ENCODE data around the gene SLC3A2. TPM values are rescaled to one million over a fixed set of nuclear protein-coding genes. Genes with fewer than 3 reads are reported as not detected.
"Not testable (repeated sequence)": the region's sequence is repeated elsewhere in the genome, so short reads cannot be mapped to it uniquely, and the experiment has no call there.

The SLC3A2 gene
- total RNA-seq, 1 donor from 2014 or later, result 56.4 TPM

- no peaks in the 10 kb centered on the region for H3K27me3 ChIP-seq (ENCODE audit: control insufficient read depth in 3 of 3, insufficient read depth in 3 of 3, low read length in 3 of 3)
- H3K36me3 ChIP-seq (ENCODE audit: control insufficient read depth in 3 of 3, insufficient read depth in 3 of 3, low read length in 3 of 3), result peaks cover under 1 to 3% (median 1%) of the 10 kb centered on the region in 3 donors
- H3K27ac ChIP-seq (ENCODE audit: low read depth, low read length), result peak overlapping the region; percentile 98
- no peaks in the 10 kb centered on the region for H3K9me3 ChIP-seq (ENCODE audit: control insufficient read depth in 3 of 3, low read length in 3 of 3)
- peak overlapping the region; percentile 90 to 99 (median 98) for H3K9ac ChIP-seq (ENCODE audit: low read depth in 1 of 3, low read length in 3 of 3)
- H3K4me3 ChIP-seq (ENCODE audit: low read length in 3 of 3), result peak overlapping the region; percentile 82 to 97 (median 97)
- peaks cover 12 to 26% (median 21%) of the 10 kb centered on the region in 3 donors for H3K4me1 ChIP-seq (ENCODE audit: control insufficient read depth in 3 of 3, insufficient read depth in 3 of 3, low read length in 3 of 3)
Observed at GRCh38 chr11:62841361-62842170, 39.1 kb upstream of the SLC3A2 start.

GRCh38 chr11:62842171-62842741 lies 38.4 kb upstream of the SLC3A2 start:
- Histone ChIP-seq H3K4me1 (ENCODE audit: control insufficient read depth in 3 of 3, insufficient read depth in 3 of 3, low read length in 3 of 3) (peaks cover 12 to 26% (median 21%) of the 10 kb centered on the region in 3 donors), H3K27ac (ENCODE audit: low read depth, low read length) (peak overlapping the region; percentile 98), H3K27me3 (ENCODE audit: control insufficient read depth in 3 of 3, insufficient read depth in 3 of 3, low read length in 3 of 3) (no peaks in the 10 kb centered on the region), H3K9me3 (ENCODE audit: control insufficient read depth in 3 of 3, low read length in 3 of 3) (no peaks in the 10 kb centered on the region), H3K4me3 (ENCODE audit: low read length in 3 of 3) (peak overlapping the region; percentile 78 to 84 (median 82)), H3K36me3 (ENCODE audit: control insufficient read depth in 3 of 3, insufficient read depth in 3 of 3, low read length in 3 of 3) (no peaks in the 10 kb centered on the region), H3K9ac (ENCODE audit: low read depth in 1 of 3, low read length in 3 of 3) (peak overlapping the region; percentile 90 to 99 (median 98))

GRCh38 chr11:62842891-62843290 lies 37.8 kb upstream of the SLC3A2 start:
- Histone ChIP-seq H3K4me1 (ENCODE audit: control insufficient read depth in 3 of 3, insufficient read depth in 3 of 3, low read length in 3 of 3) (peaks cover 12 to 22% (median 17%) of the 10 kb centered on the region in 3 donors), H3K4me3 (ENCODE audit: low read length in 3 of 3) (peak overlapping the region in 1 of 3 donors; percentile 82), H3K27ac (ENCODE audit: low read depth, low read length) (peak overlapping the region; percentile 98), H3K9ac (ENCODE audit: low read depth in 1 of 3, low read length in 3 of 3) (peak overlapping the region; percentile 90 to 99 (median 98))
- H3K27me3 ChIP-seq (ENCODE audit: control insufficient read depth in 3 of 3, insufficient read depth in 3 of 3, low read length in 3 of 3); H3K9me3 ChIP-seq (ENCODE audit: control insufficient read depth in 3 of 3, low read length in 3 of 3); H3K36me3 ChIP-seq (ENCODE audit: control insufficient read depth in 3 of 3, insufficient read depth in 3 of 3, low read length in 3 of 3): not testable (repeated sequence)

DNA sequence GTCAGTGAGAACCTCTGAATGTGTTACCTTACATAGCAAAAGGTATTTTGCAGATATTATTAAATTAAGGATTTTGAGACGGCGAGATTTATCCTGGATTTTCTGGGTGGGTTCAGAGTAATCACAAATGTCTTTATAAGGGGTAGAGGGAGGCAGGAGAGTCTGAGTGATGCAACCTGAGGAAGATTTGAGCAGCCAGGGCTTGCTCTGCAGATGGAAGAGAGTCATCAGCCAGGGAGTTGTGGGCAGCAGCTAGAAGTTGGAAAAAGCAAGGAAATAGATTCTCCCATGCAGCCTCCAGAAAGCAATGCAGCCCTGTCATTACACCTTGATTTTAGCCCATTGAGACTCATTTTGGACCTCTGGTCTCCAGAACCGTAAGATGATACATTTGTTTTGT lies 37.2 kb upstream of the SLC3A2 start:
- Histone ChIP-seq H3K4me3 (ENCODE audit: low read length in 3 of 3) (no peak overlapping the region), H3K9ac (ENCODE audit: low read depth in 1 of 3, low read length in 3 of 3) (no peak overlapping the region), H3K27me3 (ENCODE audit: control insufficient read depth in 3 of 3, insufficient read depth in 3 of 3, low read length in 3 of 3) (no peaks in the 10 kb centered on the region), H3K36me3 (ENCODE audit: control insufficient read depth in 3 of 3, insufficient read depth in 3 of 3, low read length in 3 of 3) (no peaks in the 10 kb centered on the region), H3K4me1 (ENCODE audit: control insufficient read depth in 3 of 3, insufficient read depth in 3 of 3, low read length in 3 of 3) (peaks cover 12 to 17% (median 14%) of the 10 kb centered on the region in 3 donors), H3K27ac (ENCODE audit: low read depth, low read length) (no peak overlapping the region), H3K9me3 (ENCODE audit: control insufficient read depth in 3 of 3, low read length in 3 of 3) (no peaks in the 10 kb centered on the region)

GRCh38 chr11:62844154-62844553 lies 36.5 kb upstream of the SLC3A2 start:
- Histone ChIP-seq H3K9me3 (ENCODE audit: control insufficient read depth in 3 of 3, low read length in 3 of 3) (no peaks in the 10 kb centered on the region), H3K4me1 (ENCODE audit: control insufficient read depth in 3 of 3, insufficient read depth in 3 of 3, low read length in 3 of 3) (peaks cover 7 to 10% (median 9%) of the 10 kb centered on the region in 3 donors), H3K27ac (ENCODE audit: low read depth, low read length) (no peak overlapping the region)

DNA sequence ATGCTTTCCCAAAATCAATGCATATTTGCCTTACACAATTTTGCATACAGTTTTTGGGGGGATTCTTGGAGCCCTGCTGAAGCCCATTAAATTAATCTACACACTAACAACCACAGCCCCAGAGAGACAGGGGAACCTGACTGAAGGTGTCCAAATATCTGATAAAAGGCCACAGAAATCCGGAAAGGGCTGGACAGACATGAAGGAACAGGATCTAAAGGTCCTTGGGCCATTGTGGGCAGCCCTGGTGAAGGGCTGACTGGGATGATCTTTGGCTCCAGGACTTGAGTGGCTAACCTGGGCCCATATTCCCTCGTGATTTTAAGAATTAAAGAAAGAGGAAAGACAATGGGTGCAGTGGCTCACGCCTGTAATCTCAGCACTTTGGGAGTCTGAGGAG lies 34.5 kb upstream of the SLC3A2 start:
- H3K4me1 ChIP-seq (ENCODE audit: control insufficient read depth in 3 of 3, insufficient read depth in 3 of 3, low read length in 3 of 3), result peaks cover 7 to 8% (median 7%) of the 10 kb centered on the region in 3 donors
- H3K9me3 ChIP-seq (ENCODE audit: control insufficient read depth in 3 of 3, low read length in 3 of 3), result no peaks in the 10 kb centered on the region
- H3K36me3 ChIP-seq (ENCODE audit: control insufficient read depth in 3 of 3, insufficient read depth in 3 of 3, low read length in 3 of 3), result peaks cover 0 to 2% (median 0%) of the 10 kb centered on the region in 3 donors

More at GRCh38 chr11:62844154-62844553, 36.5 kb upstream of the SLC3A2 start:
- no peak overlapping the region for H3K9ac ChIP-seq (ENCODE audit: low read depth in 1 of 3, low read length in 3 of 3)
- H3K27me3 ChIP-seq (ENCODE audit: control insufficient read depth in 3 of 3, insufficient read depth in 3 of 3, low read length in 3 of 3), result no peaks in the 10 kb centered on the region
- no peaks in the 10 kb centered on the region for H3K36me3 ChIP-seq (ENCODE audit: control insufficient read depth in 3 of 3, insufficient read depth in 3 of 3, low read length in 3 of 3)
- H3K4me3 ChIP-seq (ENCODE audit: low read length in 3 of 3), result no peak overlapping the region

DNA sequence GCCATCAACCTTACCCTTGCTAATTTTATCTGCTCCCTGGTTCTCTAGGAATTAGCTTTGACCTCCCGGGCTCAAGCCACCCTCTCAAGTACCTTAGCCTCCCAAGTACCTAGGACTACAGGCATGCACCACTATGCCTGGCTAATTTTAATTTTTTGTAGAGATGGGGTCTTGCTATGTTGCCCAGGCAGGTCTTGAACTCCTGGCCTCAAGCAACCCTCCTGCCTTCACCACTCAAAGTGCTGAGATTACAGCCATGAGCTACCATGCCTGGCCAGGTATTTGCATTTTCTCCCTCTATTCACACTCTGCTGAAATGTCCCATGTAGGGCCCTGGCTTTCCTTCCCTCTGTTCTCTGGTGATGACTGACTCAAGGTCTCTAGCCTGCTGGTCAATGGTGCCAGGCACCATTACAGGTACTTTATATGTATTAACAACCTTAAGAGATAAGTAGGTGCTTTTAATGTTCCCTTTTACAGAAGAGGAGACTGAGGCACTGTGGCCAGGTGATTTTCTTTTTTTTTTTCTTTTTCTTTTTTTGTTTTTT lies 32.9 kb upstream of the SLC3A2 start:
- Histone ChIP-seq H3K9ac (ENCODE audit: low read depth in 1 of 3, low read length in 3 of 3) (no peak overlapping the region), H3K9me3 (ENCODE audit: control insufficient read depth in 3 of 3, low read length in 3 of 3) (no peaks in the 10 kb centered on the region), H3K4me3 (ENCODE audit: low read length in 3 of 3) (no peak overlapping the region), H3K27me3 (ENCODE audit: control insufficient read depth in 3 of 3, insufficient read depth in 3 of 3, low read length in 3 of 3) (no peaks in the 10 kb centered on the region), H3K4me1 (ENCODE audit: control insufficient read depth in 3 of 3, insufficient read depth in 3 of 3, low read length in 3 of 3) (no peaks in the 10 kb centered on the region), H3K27ac (ENCODE audit: low read depth, low read length) (no peak overlapping the region), H3K36me3 (ENCODE audit: control insufficient read depth in 3 of 3, insufficient read depth in 3 of 3, low read length in 3 of 3) (peaks cover 10 to 16% (median 16%) of the 10 kb centered on the region in 3 donors)

More for the DNA sequence above, 34.5 kb upstream of the SLC3A2 start:
- Histone ChIP-seq H3K9ac (ENCODE audit: low read depth in 1 of 3, low read length in 3 of 3) (no peak overlapping the region), H3K27ac (ENCODE audit: low read depth, low read length) (no peak overlapping the region), H3K27me3 (ENCODE audit: control insufficient read depth in 3 of 3, insufficient read depth in 3 of 3, low read length in 3 of 3) (no peaks in the 10 kb centered on the region), H3K4me3 (ENCODE audit: low read length in 3 of 3) (no peak overlapping the region)

DNA sequence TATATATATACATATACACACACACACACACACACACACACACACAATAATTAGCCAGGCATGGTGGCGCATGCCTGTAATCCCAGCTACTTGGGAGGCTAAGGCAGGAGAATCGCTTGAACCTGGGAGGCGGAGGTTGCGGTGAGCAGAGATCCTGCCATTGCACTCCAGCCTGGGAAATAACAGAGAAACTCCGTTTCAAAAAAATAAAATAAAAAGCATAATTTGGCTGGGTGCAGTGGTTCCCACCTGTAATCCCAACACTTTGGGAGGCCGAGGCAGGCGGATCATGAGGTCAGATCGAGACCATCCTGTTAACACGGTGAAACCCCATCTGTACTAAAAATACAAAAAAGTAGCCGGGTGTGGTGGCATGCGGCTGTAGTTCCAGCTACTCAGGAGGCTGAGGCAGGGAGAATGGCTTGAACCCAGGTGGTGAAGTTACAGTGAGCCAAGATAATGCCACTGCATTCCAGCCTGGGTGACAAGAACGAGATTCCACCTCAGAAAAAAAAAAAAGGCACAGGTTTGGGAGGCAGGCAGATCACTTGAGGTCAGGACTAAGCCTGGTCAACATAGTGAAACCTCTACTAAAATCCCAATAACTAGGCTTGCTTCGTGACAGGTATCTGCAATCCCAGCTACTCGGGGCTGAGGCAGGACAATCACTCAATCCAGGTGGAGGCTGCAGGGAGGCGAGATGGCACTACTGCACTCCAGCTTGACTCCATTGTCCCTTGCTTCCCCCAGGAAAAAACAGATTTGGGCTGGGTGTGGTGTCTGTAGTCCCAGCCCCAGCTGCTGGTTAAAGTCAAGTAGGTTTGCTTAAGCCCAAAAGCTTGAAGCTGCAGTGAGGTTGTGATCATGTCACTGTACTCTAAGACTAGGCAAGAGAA lies 29.5 kb upstream of the SLC3A2 start:
- no peaks in the 10 kb centered on the region for H3K27me3 ChIP-seq (ENCODE audit: control insufficient read depth in 3 of 3, insufficient read depth in 3 of 3, low read length in 3 of 3)
- no peaks in the 10 kb centered on the region for H3K9me3 ChIP-seq (ENCODE audit: control insufficient read depth in 3 of 3, low read length in 3 of 3)
- no peak overlapping the region for H3K27ac ChIP-seq (ENCODE audit: low read depth, low read length)

DNA sequence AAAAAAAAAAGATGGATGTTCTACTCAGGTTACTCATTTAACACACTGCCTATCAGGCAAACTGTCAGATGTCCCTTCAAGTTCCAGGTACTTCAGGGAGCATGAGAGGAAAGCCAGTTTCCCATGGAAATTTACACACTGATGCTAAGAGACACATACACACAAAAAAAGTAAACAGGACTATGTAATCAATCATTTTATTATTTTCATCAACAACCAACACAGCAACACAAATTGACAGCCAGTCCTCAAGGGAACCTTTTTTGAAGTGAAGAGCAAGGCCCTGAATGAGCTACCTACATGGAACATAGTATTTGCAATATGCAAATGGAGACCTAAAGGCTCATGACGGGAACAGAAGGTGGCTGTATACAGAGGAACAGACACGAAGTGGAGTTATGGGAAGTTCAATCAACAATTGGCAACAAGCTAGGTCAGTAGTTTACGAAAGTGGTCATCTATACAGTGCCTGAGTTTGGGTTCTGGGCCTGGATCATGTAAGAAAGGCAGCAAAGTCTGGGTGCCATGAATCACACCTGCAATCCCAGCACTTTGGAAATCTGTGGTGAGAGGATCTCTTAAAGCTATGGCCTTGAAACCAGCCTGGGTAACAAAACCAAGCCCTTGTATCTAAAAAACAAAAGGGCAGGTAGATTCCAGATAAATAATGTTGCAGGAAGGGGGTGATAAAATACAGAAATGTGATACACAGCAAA lies 28.7 kb upstream of the SLC3A2 start:
- H3K4me1 ChIP-seq (ENCODE audit: control insufficient read depth in 3 of 3, insufficient read depth in 3 of 3, low read length in 3 of 3), result peaks cover 22 to 37% (median 32%) of the 10 kb centered on the region in 3 donors
- no peak overlapping the region for H3K4me3 ChIP-seq (ENCODE audit: low read length in 3 of 3)
- H3K27ac ChIP-seq (ENCODE audit: low read depth, low read length), result no peak overlapping the region
- H3K9ac ChIP-seq (ENCODE audit: low read depth in 1 of 3, low read length in 3 of 3), result no peak overlapping the region
- H3K9me3 ChIP-seq (ENCODE audit: control insufficient read depth in 3 of 3, low read length in 3 of 3), result no peaks in the 10 kb centered on the region
- H3K36me3 ChIP-seq (ENCODE audit: control insufficient read depth in 3 of 3, insufficient read depth in 3 of 3, low read length in 3 of 3), result peaks cover 26 to 38% (median 30%) of the 10 kb centered on the region in 3 donors
- H3K27me3 ChIP-seq (ENCODE audit: control insufficient read depth in 3 of 3, insufficient read depth in 3 of 3, low read length in 3 of 3), result no peaks in the 10 kb centered on the region

More for the DNA sequence above, 29.5 kb upstream of the SLC3A2 start:
- H3K9ac ChIP-seq (ENCODE audit: low read depth in 1 of 3, low read length in 3 of 3), result peak overlapping the region in 1 of 3 donors; percentile 21
- peaks cover 26 to 38% (median 30%) of the 10 kb centered on the region in 3 donors for H3K36me3 ChIP-seq (ENCODE audit: control insufficient read depth in 3 of 3, insufficient read depth in 3 of 3, low read length in 3 of 3)
- H3K4me3 ChIP-seq (ENCODE audit: low read length in 3 of 3), result no peak overlapping the region
- H3K4me1 ChIP-seq (ENCODE audit: control insufficient read depth in 3 of 3, insufficient read depth in 3 of 3, low read length in 3 of 3), result peaks cover 18 to 29% (median 26%) of the 10 kb centered on the region in 3 donors
